GM12891 (cell line): ENCODE results near the gene IRAK1BP1.

ENCODE experiments used
- DNase-seq: peaks from one replicate; pipeline ENCODE4 v3.0.0; 2011; ENCODE audit warnings: low spot score; ENCODE audit not compliant: insufficient read length
- FAIRE-seq: peaks from 2 replicates; lab custom pipeline; 2011; peaks lifted over from hg19 to GRCh38; lab: Jason Lieb, UNC
- PAX5 ChIP-seq: IDR thresholded peaks from 2 replicates; pipeline ENCODE4 v1.6.1; 2011; ENCODE audit warnings: low read length, moderate library complexity, mild to moderate bottlenecking; ENCODE audit not compliant: insufficient read depth, severe bottlenecking
- POLR2A ChIP-seq: IDR thresholded peaks from 2 replicates; pipeline ENCODE4 v1.6.1; 2011; ENCODE audit warnings: low read depth, low read length, control low read depth
- POLR2AphosphoS5 ChIP-seq: IDR thresholded peaks from 2 replicates; pipeline ENCODE4 v1.6.1; 2011; ENCODE audit warnings: low read depth, low read length, control low read depth
- POU2F2 ChIP-seq: IDR thresholded peaks from 2 replicates; pipeline ENCODE4 v1.6.1; 2011; ENCODE audit warnings: low read depth, mild to moderate bottlenecking, control low read depth, low read length, moderate library complexity
- SPI1 ChIP-seq: IDR thresholded peaks from 2 replicates; pipeline ENCODE4 v1.6.1; 2011; ENCODE audit warnings: low read depth, low read length, control low read depth
- TAF1 ChIP-seq: IDR thresholded peaks from 2 replicates; pipeline ENCODE4 v1.6.1; 2011; ENCODE audit warnings: low read depth, low read length, control low read depth

IRAK1BP1 gene

GRCh38 chr6:78952362-78952761 is 85.0 kb downstream of the IRAK1BP1 start:
- DNase-seq (no peak), FAIRE-seq (no peak)
- no peak for TF ChIP-seq POLR2A
- TF ChIP-seq SPI1, result no peak
- TF ChIP-seq POU2F2, result no peak
- TF ChIP-seq TAF1, result no peak
- no peak for TF ChIP-seq POLR2AphosphoS5
- no peak for TF ChIP-seq PAX5
